Bronchial epithelial cell (primary cell): ENCODE measurements around the gene MCTP1. TPM values are rescaled to one million over a fixed set of nuclear protein-coding genes. Genes with fewer than 3 reads are reported as not detected.
A peak's percentile ranks its signal among the peaks of the same experiment; 100 is the strongest.

Source experiments
- DNase-seq: peaks from one replicate; pipeline ENCODE4 v3.0.0-alpha.2; 2010; ENCODE audit warnings: low read depth
- FAIRE-seq: peaks from 2 replicates; lab custom pipeline; 2011; peaks lifted over from hg19 to GRCh38; lab: Jason Lieb, UNC
- H3K27me3 ChIP-seq: 2 replicates; pipeline ENCODE4 v1.5.1; 2011; ENCODE audit warnings: low read length; ENCODE audit not compliant: control insufficient read depth, insufficient read depth
- H3K36me3 ChIP-seq: 2 replicates; pipeline ENCODE4 v1.5.1; 2011; ENCODE audit warnings: low read length; ENCODE audit not compliant: control insufficient read depth, insufficient read depth
- H3K4me3 ChIP-seq: 2 replicates; pipeline ENCODE4 v1.5.1; 2011; ENCODE audit warnings: mild to moderate bottlenecking, low read depth, low read length, control low read depth
- total RNA-seq: library from RNA; depleted of rRNA; stranded (reverse); fragments of >200 nt; gene quantifications from 2 replicates; pipeline ENCODE4 v1.2.1, GENCODE V29; 2014
- TF ChIP-seq, protein P1 (sequence below): IDR thresholded peaks from 2 replicates; pipeline ENCODE4 v1.5.1; 2011; ENCODE audit warnings: mild to moderate bottlenecking, moderate library complexity, low read length, control low read depth, inconsistent platforms; ENCODE audit not compliant: insufficient read depth, severe bottlenecking

MCTP1 gene
- total RNA-seq, 1 donor from 2014 or later, result 17.9 TPM

DNA sequence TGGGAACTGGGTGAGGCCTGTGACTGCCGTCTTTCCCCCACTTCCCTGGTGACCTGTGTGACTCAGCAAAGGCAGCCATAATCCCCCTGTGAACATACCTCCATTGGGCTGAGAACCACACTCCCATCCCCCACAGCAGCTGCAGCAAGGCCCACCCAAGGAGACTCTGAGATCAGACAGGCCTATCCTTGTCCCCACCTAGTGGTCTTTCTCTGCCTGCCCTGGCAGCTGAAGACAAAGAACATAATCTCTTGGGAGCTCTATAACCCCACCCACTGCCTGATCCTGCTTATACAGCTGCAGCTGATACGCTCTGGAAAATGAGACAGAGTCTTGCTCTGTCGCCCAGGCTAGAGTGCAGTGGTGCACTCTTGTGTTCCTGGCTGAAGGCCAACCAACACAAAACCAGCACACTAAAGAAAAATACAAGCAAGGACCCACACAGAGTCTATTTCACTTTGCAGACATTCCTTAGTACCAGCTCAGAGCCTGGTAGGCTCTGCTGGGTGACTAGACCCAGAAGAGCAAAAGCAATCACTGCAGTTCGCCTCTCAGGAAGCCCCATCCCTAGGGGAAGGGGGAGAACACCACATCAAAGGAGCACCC, 106.7 kb downstream of the MCTP1 start:
- Histone ChIP-seq H3K36me3 (no peaks in the 10 kb centered on the region), H3K4me3 (no peak overlapping the region), H3K27me3 (peaks cover 1% of the 10 kb centered on the region)
- peak; percentile 88 for FAIRE-seq
- no peak for DNase-seq
- TF ChIP-seq, protein P1, sequence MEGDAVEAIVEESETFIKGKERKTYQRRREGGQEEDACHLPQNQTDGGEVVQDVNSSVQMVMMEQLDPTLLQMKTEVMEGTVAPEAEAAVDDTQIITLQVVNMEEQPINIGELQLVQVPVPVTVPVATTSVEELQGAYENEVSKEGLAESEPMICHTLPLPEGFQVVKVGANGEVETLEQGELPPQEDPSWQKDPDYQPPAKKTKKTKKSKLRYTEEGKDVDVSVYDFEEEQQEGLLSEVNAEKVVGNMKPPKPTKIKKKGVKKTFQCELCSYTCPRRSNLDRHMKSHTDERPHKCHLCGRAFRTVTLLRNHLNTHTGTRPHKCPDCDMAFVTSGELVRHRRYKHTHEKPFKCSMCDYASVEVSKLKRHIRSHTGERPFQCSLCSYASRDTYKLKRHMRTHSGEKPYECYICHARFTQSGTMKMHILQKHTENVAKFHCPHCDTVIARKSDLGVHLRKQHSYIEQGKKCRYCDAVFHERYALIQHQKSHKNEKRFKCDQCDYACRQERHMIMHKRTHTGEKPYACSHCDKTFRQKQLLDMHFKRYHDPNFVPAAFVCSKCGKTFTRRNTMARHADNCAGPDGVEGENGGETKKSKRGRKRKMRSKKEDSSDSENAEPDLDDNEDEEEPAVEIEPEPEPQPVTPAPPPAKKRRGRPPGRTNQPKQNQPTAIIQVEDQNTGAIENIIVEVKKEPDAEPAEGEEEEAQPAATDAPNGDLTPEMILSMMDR, result no peak

DNA sequence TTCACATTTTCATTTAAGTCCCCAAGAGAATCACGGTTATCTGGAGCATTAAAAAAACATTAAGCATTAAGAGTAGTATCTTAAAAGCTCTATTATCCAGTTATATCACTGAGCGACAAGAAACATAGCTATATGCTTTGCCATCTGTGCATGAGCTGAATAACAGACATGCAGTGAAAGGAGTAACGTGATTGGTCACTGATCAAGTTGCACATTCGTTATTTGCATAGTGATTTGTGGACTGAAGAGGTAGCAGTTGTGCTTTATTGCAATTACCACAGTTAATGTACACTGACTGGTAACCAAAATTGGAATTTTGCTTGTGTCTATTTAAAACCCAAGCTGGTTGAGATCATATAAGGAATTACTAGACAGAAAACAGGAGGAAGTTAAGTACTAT, 107.4 kb downstream of the MCTP1 start:
- Histone ChIP-seq H3K27me3 (peaks cover 1% of the 10 kb centered on the region), H3K4me3 (no peak overlapping the region), H3K36me3 (no peaks in the 10 kb centered on the region)
- FAIRE-seq (no peak), DNase-seq (no peak)
- TF ChIP-seq, protein P1, result no peak

DNA sequence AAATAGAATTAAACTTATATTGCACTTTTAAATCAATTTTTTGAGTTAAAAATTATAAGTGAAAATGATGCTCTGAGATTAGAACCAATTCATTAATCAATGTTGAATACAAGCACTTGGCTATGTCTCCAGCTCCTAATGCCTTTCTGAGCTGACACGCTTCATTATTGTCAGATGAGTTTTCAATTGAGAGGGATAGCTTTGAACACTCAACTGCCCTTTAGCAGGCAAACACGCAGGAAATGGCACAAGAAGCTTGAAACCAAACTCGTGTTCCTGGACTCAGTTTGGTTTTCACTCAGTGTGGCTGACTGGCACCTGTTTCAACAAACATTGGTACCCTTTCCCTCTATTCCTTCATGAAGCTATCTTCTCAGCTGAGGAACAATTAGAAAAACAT, 109.8 kb downstream of the MCTP1 start:
- Histone ChIP-seq H3K36me3 (no peaks in the 10 kb centered on the region), H3K27me3 (peaks cover 1% of the 10 kb centered on the region), H3K4me3 (no peak overlapping the region)
- DNase-seq (no peak), FAIRE-seq (no peak)
- TF ChIP-seq, protein P1, result no peak

DNA sequence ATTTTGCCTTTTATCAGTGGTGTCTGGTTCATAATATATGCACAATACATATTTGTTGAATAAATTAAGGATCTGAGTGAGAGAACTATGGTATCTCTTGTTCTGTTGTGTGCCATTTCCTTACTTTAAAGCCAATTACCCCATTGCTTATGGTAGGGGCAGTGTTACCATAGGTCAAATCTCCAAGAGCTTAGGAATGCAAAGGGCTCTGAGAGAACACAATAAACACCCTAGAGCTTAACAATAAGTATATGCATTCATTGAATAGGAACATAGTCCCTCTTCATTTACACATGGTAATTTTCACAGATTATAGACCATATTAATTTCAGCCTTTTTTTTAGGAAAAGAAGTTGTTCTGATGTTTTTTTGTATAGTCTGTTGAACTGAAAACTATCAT, 112.2 kb downstream of the MCTP1 start:
- H3K27me3 ChIP-seq, result peaks cover 1% of the 10 kb centered on the region
- TF ChIP-seq, protein P1, result no peak
- no peak for DNase-seq
- no peaks in the 10 kb centered on the region for H3K36me3 ChIP-seq
- H3K4me3 ChIP-seq, result no peak overlapping the region
- FAIRE-seq, result no peak

DNA sequence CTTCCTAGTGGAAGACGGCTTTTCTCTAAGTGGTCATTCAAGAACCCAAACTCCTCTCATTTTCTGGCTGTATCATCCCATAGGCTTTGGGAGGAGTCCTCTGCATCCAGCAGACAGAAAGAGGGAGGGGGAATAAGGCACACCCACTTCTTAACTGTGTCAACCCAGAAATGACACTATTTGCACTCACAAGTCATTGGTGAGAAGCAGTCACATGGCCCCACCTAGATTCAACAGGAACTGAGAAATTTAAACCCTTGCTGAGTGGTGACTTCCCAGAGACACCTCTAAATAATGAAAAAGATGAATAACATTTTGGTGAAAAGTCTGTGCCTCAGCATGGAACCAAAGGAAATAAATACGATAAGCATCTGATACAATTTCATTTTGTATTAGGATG, 120.0 kb downstream of the MCTP1 start:
- H3K27me3 ChIP-seq, result no peaks in the 10 kb centered on the region
- TF ChIP-seq, protein P1, result no peak
- H3K4me3 ChIP-seq, result no peak overlapping the region
- FAIRE-seq (no peak), DNase-seq (no peak)
- no peaks in the 10 kb centered on the region for H3K36me3 ChIP-seq

DNA sequence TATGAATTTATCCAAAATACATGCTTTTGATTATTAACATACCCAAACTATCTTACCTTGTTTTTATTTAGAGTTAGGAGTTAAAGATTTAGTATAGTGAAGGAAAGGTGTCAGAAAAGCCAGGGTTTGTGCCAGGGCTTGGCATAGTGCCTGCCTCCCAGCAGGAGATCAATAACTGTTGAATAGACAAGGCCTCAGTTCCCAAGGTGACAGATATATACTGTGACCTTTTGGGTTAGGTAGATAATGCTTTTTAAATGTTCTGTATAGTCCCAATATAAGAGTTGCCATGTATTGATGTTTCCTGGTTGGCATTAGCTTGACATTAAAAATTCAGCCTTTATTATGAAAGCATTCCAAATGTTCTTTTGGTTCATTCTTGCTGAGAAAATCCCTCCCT, 121.8 kb downstream of the MCTP1 start:
- TF ChIP-seq, protein P1, result no peak
- no peaks in the 10 kb centered on the region for H3K36me3 ChIP-seq
- FAIRE-seq, result no peak
- DNase-seq, result no peak
- H3K27me3 ChIP-seq, result no peaks in the 10 kb centered on the region
- H3K4me3 ChIP-seq, result no peak overlapping the region
